HG03139 (cell line): ENCODE measurements around the gene PCGF2.

ENCODE experiments used
- ATAC-seq: cut with Tn5 transposase; IDR thresholded peaks from one replicate; pipeline ENCODE4 v1.9.1; 2021; ENCODE audit not compliant: unreplicated experiment

Gene PCGF2

DNA sequence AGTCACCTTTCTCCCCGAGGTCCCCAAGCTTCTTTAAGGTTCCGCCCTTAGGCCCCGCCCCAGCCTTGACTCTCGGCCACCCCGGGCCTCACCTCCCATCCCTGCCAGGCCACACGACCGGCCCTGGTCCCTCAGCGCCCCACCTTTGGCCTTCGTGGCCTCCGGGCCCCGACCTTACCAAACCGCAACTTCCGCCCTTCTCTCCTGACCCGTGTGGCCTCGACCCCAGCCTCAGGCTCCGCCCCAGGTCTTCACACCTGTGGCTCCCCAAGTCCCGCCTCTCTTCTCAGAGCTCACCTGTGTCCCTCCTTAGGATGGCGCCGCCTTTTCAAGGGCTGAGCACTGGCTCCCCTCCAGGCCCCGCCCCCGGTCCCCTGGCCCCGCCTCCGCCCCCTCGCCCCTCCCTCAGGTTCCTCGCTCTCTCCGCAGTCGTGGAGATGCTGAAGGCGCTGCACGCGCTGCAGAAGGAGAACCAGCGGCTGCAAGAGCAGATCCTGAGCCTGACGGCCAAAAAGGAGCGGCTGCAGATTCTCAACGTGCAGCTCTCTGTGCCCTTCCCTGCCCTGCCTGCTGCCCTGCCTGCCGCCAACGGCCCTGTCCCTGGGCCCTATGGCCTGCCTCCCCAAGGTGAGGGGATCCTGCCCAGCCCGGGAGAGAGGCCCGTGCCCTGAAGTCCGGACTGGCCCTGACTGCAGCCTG, 28.0 kb downstream of the PCGF2 start:
- ATAC-seq = no peak

DNA sequence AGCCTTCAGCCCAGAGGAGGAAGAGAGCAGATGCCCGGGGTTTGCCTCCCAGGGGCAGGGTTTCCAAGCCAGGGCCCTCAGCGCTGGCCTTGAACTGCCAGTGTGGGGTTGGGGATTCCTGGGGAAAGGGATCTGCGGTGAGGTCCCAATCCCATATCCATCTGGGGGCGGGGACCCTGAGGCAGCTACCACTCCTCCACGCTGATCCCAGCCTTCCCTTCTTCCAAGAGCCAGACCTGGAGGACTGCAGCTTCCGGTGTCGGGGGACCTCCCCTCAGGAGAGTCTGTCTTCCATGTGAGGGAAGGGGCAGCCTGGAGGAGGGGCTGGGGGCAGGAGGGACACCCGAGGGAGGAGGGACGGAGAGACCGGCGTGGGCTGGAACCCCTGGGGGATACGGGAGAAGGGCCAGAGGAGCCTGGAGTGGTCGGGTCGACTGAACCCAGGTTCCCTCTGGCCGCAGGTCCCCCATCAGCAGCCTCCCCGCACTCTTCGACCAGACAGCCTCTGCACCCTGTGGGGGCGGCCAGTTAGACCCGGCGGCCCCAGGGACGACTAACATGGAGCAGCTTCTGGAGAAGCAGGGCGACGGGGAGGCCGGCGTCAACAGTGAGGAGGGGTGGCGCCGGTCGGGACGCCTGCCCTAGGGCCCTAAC, 28.7 kb downstream of the PCGF2 start:
- ATAC-seq = no peak

- ATAC-seq = no peak
These were observed 30.9 kb downstream of the PCGF2 start for GRCh38 chr17:38717139-38717745.

DNA sequence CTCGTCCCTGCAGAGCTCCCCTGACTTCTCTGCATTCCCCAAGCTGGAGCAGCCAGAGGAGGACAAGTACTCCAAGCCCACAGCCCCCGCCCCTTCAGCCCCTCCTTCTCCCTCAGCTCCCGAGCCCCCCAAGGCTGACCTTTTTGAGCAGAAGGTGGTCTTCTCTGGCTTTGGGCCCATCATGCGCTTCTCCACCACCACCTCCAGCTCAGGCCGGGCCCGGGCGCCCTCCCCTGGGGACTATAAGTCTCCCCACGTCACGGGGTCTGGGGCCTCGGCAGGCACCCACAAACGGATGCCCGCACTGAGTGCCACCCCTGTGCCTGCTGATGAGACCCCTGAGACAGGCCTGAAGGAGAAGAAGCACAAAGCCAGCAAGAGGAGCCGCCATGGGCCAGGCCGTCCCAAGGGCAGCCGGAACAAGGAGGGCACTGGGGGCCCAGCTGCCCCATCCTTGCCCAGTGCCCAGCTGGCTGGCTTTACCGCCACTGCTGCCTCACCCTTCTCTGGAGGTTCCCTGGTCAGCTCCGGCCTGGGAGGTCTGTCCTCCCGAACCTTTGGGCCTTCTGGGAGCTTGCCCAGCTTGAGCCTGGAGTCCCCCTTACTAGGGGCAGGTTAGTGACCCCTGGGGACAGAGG, 31.6 kb downstream of the PCGF2 start:
- no peak for ATAC-seq

DNA sequence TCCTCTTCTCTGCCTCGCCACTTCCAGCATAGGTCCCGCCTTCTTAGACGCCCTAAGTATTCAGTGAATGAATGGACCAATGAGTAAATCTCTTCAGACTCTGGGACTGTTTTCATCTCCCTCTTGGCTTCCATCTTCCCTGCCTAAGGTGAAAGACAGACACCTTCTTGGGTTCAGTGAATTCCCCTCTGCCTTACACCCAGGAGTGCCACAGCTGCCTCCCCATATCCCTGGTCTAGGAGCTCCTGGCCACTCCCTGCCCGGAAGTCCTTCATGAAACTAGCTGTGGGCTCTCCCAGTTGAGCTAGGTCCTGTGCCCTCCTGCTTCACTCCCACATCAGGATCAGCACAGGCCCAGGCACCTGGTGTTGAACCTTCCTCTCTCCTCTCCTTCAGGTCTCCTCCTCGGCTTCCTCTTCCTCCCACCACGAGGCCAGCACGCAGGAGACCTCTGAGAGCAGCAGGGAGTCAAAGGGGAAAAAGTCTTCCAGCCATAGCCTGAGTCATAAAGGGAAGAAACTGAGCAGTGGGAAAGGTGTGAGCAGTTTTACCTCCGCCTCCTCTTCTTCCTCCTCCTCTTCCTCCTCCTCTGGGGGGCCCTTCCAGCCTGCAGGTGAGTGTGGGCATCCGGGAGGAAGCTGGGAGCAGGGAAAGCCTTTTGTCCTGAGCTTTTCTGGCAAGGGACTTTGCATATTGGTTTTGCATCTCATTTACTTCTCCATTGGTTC, 32.8 kb downstream of the PCGF2 start:
- ATAC-seq = no peak

DNA sequence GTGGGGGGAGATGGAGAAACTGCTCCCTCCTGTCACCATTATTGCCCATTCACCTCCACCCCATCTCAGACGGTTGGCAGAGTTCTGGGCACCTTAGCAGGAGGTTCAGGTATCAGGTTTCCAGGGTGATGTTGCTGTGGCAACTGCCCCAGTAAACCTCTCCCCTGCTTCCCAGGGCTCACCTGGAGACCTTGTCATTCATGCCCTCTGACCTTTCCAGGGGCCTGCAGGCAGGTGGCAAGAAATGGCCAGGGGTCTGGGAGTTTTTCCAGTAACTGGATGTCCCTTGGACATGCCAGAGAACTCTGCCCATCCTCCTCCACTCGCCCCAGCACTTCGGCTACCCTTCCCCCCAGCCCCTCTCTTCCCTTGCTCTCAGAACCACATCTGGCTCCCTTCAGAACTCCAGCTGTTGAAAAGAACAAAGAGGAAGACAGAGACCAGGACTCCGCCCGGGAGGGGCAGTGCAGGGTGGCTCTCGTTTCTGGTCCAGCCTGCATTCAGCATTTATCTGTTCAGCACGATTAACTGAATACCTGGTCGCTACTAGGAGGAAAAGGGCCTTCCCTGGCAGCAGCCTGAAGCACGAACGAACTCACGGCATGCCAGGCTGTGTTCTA, 34.6 kb downstream of the PCGF2 start:
- ATAC-seq = no peak

- no peak for ATAC-seq
These were observed 35.5 kb downstream of the PCGF2 start for GRCh38 chr17:38712593-38712992.

- no peak for ATAC-seq
These were observed 36.2 kb downstream of the PCGF2 start for GRCh38 chr17:38711792-38712571.

GRCh38 chr17:38710985-38711384, 37.2 kb downstream of the PCGF2 start:
- ATAC-seq = no peak

- no peak for ATAC-seq
These were observed 37.6 kb downstream of the PCGF2 start for GRCh38 chr17:38710604-38710962.

GRCh38 chr17:38709864-38710603, 38.1 kb downstream of the PCGF2 start:
- ATAC-seq = no peak

GRCh38 chr17:38709104-38709820, 38.9 kb downstream of the PCGF2 start:
- ATAC-seq = no peak

- no peak for ATAC-seq
These were observed 40.3 kb downstream of the PCGF2 start for GRCh38 chr17:38707678-38708351.

DNA sequence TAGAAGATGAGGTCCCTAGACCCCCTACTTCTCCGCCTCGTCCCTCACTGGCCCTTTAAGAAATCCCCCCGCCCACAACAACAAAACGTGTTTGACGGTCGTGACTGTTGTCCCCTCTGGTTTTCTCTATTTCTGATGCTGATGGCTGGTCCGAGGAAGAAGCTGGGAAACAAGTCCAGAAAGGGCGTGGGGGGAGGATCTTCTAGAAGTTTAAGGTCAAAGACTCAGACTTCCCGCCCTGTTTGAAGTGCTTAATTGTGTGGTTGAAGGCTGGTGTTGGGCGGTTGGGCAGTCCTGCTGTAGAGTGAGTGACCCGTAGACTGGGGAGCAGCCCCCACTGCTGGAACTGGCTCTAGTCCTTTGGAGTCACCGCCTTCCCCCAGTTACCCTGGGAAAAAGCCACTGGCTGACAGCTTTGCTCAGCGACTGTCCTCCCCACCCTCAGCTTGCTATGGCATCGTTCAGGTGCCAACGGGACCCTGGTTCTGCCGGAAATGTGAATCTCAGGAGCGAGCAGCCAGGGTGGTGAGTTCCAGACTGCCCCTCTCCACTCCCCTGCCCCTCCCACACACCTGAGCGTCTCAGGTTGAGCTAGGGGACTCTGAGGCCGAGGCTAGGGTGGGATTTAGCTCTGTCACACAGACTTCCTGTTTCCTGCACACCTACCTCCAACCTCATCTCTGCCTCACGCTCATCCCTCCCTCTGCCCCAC, 41.5 kb downstream of the PCGF2 start:
- no peak for ATAC-seq

DNA sequence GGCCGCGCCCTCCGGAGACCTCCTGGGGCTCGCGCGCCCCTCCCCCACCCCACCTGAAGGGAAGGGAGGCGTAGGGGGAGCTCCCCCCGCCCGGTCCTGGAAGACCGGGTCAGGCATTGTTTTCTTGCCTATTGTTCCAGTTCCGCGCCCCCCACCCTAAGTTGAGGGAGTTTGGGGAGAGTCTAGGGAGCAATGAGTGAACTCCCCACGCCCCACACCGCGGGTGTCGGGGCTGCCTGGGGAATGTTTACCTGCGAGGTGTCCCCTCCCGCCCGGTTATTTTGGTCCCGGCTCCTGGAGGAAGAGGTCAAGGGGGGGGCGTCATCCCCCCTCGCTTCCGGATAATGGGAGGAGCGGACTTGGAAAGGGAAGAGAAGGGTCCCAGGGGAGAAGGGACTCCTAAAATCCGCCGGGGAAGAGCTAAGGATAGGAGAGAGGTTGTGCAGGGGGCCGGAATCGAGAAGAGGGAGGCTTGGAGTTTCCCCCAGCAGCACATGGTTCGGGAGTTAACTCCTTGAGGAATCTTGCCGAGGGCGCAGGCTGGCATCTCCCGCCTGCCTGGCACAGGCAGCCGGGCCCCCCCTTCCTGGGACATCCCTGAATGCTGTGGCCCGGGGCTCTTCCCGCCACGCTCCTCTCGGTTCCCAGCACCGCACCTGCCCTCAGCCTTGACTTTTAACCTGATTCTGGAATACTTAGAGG, 42.2 kb downstream of the PCGF2 start:
- no peak for ATAC-seq

DNA sequence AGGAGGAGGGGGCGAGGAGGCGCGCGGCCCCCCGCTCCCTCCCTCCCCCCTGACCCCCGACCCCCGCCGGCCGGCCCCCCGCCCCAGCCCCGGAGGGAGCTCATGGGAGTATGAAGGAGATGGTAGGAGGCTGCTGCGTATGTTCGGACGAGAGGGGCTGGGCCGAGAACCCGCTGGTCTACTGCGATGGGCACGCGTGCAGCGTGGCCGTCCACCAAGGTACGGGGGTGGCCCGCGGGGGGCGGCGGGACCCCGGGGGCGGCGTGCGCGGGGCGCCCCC, 42.7 kb downstream of the PCGF2 start:
- no peak for ATAC-seq
